Large intestine (tissue), 3 donors: ENCODE measurements around the gene CD151. TPM values are rescaled to one million over a fixed set of nuclear protein-coding genes. Genes with fewer than 3 reads are reported as not detected.

Source experiments
- DNase-seq, 2 donors: peaks; one replicate each; pipeline versions ENCODE4 v3.0.0 to v3.0.0-alpha.2; 2013
- H3K27ac ChIP-seq: one replicate; pipeline ENCODE4 v1.5.1; 2013; ENCODE audit warnings: low read length
- H3K27me3 ChIP-seq: 2 replicates; pipeline ENCODE4 v1.6.1; 2013; ENCODE audit warnings: low read length; ENCODE audit not compliant: control insufficient read depth, insufficient read depth
- H3K36me3 ChIP-seq: 2 replicates; pipeline ENCODE4 v1.6.1; 2013; ENCODE audit warnings: low read length; ENCODE audit not compliant: control insufficient read depth, insufficient read depth
- H3K4me1 ChIP-seq: one replicate; pipeline ENCODE4 v1.6.1; 2013; ENCODE audit warnings: low read length; ENCODE audit not compliant: control insufficient read depth, insufficient read depth
- H3K4me3 ChIP-seq: one replicate; pipeline ENCODE4 v1.5.1; 2013; ENCODE audit warnings: low read length
- H3K9me3 ChIP-seq: one replicate; pipeline ENCODE4 v1.6.1; 2013; ENCODE audit warnings: mild to moderate bottlenecking, low read depth, low read length, moderate library complexity; ENCODE audit not compliant: control insufficient read depth
- WGBS: methylation state at CpG from one replicate; pipeline ENCODE4 v1.1.5; 2013; ENCODE audit warnings: low lambda C conversion rate; ENCODE audit not compliant: insufficient coverage; 5-methylcytosine and 5-hydroxymethylcytosine counted together
- polyA plus RNA-seq: library from polyadenylated mRNA; unstranded; fragments of 120-200 nt; gene quantifications from one replicate; pipeline ENCODE4 v1.2.1, GENCODE V29; 2013

Gene CD151
- polyA plus RNA-seq, 1 donor, result 317 TPM

- peak overlapping the region; percentile 57 for H3K27ac ChIP-seq
- H3K4me3 ChIP-seq, result peak overlapping the region; percentile 6
- H3K36me3 ChIP-seq, result peaks cover 11% of the 10 kb centered on the region
- H3K4me1 ChIP-seq, result peaks cover 35% of the 10 kb centered on the region
- WGBS, result no CpG with 5 or more reads among the region's 31 CpGs
- H3K9me3 ChIP-seq, result peaks cover 3% of the 10 kb centered on the region
- H3K27me3 ChIP-seq, result peaks cover 50% of the 10 kb centered on the region
- DNase-seq, result peak; percentile 71 to 75
Observed at GRCh38 chr11:844693-845644, 12.2 kb downstream of the CD151 start.

GRCh38 chr11:845872-846495 is 13.2 kb downstream of the CD151 start:
- Histone ChIP-seq H3K4me3 (no peak overlapping the region), H3K27ac (no peak overlapping the region), H3K9me3 (peaks cover 3% of the 10 kb centered on the region), H3K27me3 (peaks cover 60% of the 10 kb centered on the region), H3K36me3 (peaks cover 2% of the 10 kb centered on the region), H3K4me1 (peaks cover 42% of the 10 kb centered on the region)
- no CpG with 5 or more reads among the region's 8 CpGs for WGBS
- DNase-seq, result no peak

- H3K4me3 ChIP-seq, result no peak overlapping the region
- no peak for DNase-seq
- peaks cover 66% of the 10 kb centered on the region for H3K27me3 ChIP-seq
- H3K27ac ChIP-seq, result no peak overlapping the region
- peaks cover 38% of the 10 kb centered on the region for H3K4me1 ChIP-seq
- peaks cover 3% of the 10 kb centered on the region for H3K9me3 ChIP-seq
- WGBS, result no CpG with 5 or more reads among the region's 11 CpGs
- no peaks in the 10 kb centered on the region for H3K36me3 ChIP-seq
Observed at GRCh38 chr11:846496-847098, 13.8 kb downstream of the CD151 start.

GRCh38 chr11:847876-848275 is 15.1 kb downstream of the CD151 start:
- no CpG with 5 or more reads among the region's 18 CpGs for WGBS
- no peak overlapping the region for H3K27ac ChIP-seq
- no peak overlapping the region for H3K4me3 ChIP-seq
- H3K4me1 ChIP-seq, result peaks cover 38% of the 10 kb centered on the region
- DNase-seq, result no peak
- H3K9me3 ChIP-seq, result peaks cover 3% of the 10 kb centered on the region
- H3K36me3 ChIP-seq, result no peaks in the 10 kb centered on the region
- peaks cover 71% of the 10 kb centered on the region for H3K27me3 ChIP-seq

GRCh38 chr11:848380-848931 is 15.7 kb downstream of the CD151 start:
- no CpG with 5 or more reads among the region's 14 CpGs for WGBS
- DNase-seq, result no peak
- Histone ChIP-seq H3K9me3 (no peaks in the 10 kb centered on the region), H3K27ac (no peak overlapping the region), H3K4me1 (peaks cover 34% of the 10 kb centered on the region), H3K4me3 (no peak overlapping the region), H3K36me3 (no peaks in the 10 kb centered on the region), H3K27me3 (peaks cover 66% of the 10 kb centered on the region)

GRCh38 chr11:849104-849824 is 16.5 kb downstream of the CD151 start:
- Histone ChIP-seq H3K27ac (no peak overlapping the region), H3K27me3 (peaks cover 58% of the 10 kb centered on the region), H3K9me3 (no peaks in the 10 kb centered on the region), H3K36me3 (no peaks in the 10 kb centered on the region), H3K4me3 (peak overlapping the region; percentile 31), H3K4me1 (peaks cover 30% of the 10 kb centered on the region)
- DNase-seq, result no peak
- WGBS, result no CpG with 5 or more reads among the region's 71 CpGs

- Histone ChIP-seq H3K4me3 (peak overlapping the region; percentile 23), H3K36me3 (no peaks in the 10 kb centered on the region), H3K4me1 (peaks cover 23% of the 10 kb centered on the region), H3K9me3 (no peaks in the 10 kb centered on the region), H3K27me3 (peaks cover 50% of the 10 kb centered on the region), H3K27ac (no peak overlapping the region)
- no CpG with 5 or more reads among the region's 97 CpGs for WGBS
- DNase-seq, result no peak
Observed at GRCh38 chr11:849951-850774, 17.4 kb downstream of the CD151 start.

GRCh38 chr11:850775-851763 is 18.3 kb downstream of the CD151 start:
- DNase-seq, result no peak
- Histone ChIP-seq H3K4me3 (no peak overlapping the region), H3K27ac (no peak overlapping the region), H3K27me3 (peaks cover 41% of the 10 kb centered on the region), H3K36me3 (no peaks in the 10 kb centered on the region), H3K9me3 (no peaks in the 10 kb centered on the region), H3K4me1 (peaks cover 23% of the 10 kb centered on the region)
- no CpG with 5 or more reads among the region's 28 CpGs for WGBS
